Mesodermal cell (in vitro differentiated cells): Measurements from ENCODE around the gene KCNMB4. TPM values are rescaled to one million over a fixed set of nuclear protein-coding genes. Genes with fewer than 3 reads are reported as not detected.
A peak's percentile ranks its signal among the peaks of the same experiment; 100 is the strongest.

Source experiments
- H3K27ac ChIP-seq: 2 replicates; pipeline ENCODE4 v1.7.0; 2013; ENCODE audit warnings: mild to moderate bottlenecking, low read depth, low read length, moderate library complexity; ENCODE audit not compliant: severe bottlenecking
- H3K36me3 ChIP-seq: 2 replicates; pipeline ENCODE4 v1.7.1; 2013; ENCODE audit warnings: mild to moderate bottlenecking, low read length, moderate library complexity; ENCODE audit not compliant: control insufficient read depth, insufficient read depth
- H3K4me1 ChIP-seq: one replicate; pipeline ENCODE4 v1.7.1; 2013; ENCODE audit warnings: mild to moderate bottlenecking, low read length; ENCODE audit not compliant: insufficient read depth, control insufficient read depth, poor library complexity, severe bottlenecking
- H3K4me3 ChIP-seq: 2 replicates; pipeline ENCODE4 v1.7.0; 2013; ENCODE audit warnings: low read length, control low read depth, mild to moderate bottlenecking; ENCODE audit not compliant: insufficient read depth, poor library complexity, severe bottlenecking; ENCODE audit errors: extremely low read depth
- H3K9me3 ChIP-seq: 2 replicates; pipeline ENCODE4 v1.7.1; 2013; ENCODE audit warnings: mild to moderate bottlenecking, low read length, moderate library complexity; ENCODE audit not compliant: control insufficient read depth
- WGBS, 2 experiments: methylation state at CpG; one replicate each; pipeline ENCODE4 v1.1.5; 2013; ENCODE audit warnings: missing lambda C conversion rate in 2 of 2; ENCODE audit not compliant: insufficient coverage in 2 of 2; 5-methylcytosine and 5-hydroxymethylcytosine counted together
- polyA plus RNA-seq, 2 experiments: library from polyadenylated mRNA; stranded (reverse); fragments of 50-300 nt; gene quantifications; one replicate each; pipeline ENCODE4 v1.2.3, GENCODE V29; 2013

Gene KCNMB4, protein sequence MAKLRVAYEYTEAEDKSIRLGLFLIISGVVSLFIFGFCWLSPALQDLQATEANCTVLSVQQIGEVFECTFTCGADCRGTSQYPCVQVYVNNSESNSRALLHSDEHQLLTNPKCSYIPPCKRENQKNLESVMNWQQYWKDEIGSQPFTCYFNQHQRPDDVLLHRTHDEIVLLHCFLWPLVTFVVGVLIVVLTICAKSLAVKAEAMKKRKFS
- 13.9 TPM for polyA plus RNA-seq (2013, experiment 1 of 2)
- polyA plus RNA-seq (2013, experiment 2 of 2) = 13.7 TPM

DNA sequence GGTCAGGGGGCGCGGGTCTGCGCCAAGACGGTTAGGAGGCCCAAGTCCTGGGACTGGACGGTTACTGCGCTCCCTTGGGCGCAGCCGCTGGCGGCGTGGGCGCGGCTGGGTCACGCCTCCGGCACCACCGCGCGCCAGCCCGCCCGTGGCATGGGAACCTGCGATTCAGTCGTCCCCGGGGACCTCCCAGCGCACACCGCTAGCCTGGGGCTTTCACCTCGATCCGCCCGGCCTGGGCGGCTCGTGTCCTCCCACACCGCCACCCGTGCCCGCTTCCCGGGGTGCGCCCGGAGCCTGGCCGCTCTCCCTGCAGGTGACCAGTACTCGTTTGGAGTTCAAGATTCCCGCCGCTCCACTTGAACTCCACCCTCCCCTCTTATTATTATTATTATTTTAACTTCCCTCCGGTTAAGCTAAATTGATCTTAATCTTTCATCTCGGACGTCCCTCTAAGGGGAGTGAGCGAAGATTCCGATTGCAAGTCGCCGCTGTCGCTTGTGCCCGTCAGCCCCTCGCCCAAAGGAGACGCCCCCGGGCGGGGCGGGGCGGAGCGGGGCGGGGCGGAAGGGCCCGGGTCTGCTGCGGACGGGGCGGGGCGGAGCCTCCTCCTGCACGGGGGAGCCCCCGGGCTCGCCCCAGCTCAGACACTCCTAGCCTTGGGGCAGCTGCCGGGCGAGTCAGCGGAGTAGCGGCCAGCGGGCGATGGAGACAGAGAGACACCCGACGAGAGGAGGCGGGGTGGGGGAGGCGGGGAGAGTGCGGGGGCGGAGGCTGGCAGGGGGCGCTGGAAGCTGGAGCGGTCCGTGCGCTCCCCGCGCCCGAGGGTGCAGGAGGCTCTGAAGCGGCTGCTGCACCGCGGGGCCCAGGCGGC, at the start of gene KCNMB4:
TSS of gene KCNMB4 (plus strand) at position 643 of the 871 bp plus-strand sequence. CDS start 445 bp downstream, outside the sequence.
- WGBS, 2 experiments = 0% methylated on average over 60 to 64 of the region's 88 CpGs
- Histone ChIP-seq H3K27ac (peak within 1 kb of the TSS; percentile 69), H3K36me3 (no peaks in the 10 kb centered on the region), H3K9me3 (no peaks in the 10 kb centered on the region), H3K4me3 (peak within 1 kb of the TSS; percentile 57), H3K4me1 (peaks cover 5% of the 10 kb centered on the region)

- no peak overlapping the region for H3K27ac ChIP-seq
- H3K4me3 ChIP-seq = no peak overlapping the region
- 72 to 100% methylated on average over 2 to 3 of the region's 3 CpGs for WGBS, 2 experiments
- no peaks in the 10 kb centered on the region for H3K4me1 ChIP-seq
- H3K36me3 ChIP-seq = peaks cover 8% of the 10 kb centered on the region
- no peaks in the 10 kb centered on the region for H3K9me3 ChIP-seq
These were observed 48.3 kb upstream of the KCNMB4 start for GRCh38 chr12:70317781-70318180.

DNA sequence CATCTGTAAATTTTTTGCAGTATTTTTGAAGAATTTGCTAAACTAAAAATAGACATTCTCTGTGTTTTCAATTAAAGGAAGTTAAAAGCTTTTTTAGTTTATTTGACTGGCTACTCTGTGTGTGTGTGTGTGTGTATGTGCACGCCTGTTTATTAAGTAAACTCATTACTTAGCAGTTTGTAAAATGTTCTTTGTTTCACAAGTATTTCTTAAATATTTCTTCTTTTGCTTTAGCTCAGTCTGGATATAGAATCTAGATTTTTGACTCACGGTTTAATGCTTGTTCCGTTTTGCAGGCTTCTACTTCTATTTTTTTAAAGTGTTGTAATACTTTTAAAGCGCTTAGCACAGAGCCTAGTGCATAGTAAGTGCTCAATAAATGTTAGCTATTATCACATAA, 46.5 kb upstream of the KCNMB4 start:
- H3K4me1 ChIP-seq = no peaks in the 10 kb centered on the region
- H3K27ac ChIP-seq = no peak overlapping the region
- no peaks in the 10 kb centered on the region for H3K9me3 ChIP-seq
- peaks cover 21% of the 10 kb centered on the region for H3K36me3 ChIP-seq
- no CpG with 5 or more reads among the region's 4 CpGs for WGBS, 2 experiments
- H3K4me3 ChIP-seq = no peak overlapping the region

- 93 to 100% methylated on average over 1 to 2 of the region's 2 CpGs for WGBS, 2 experiments
- no peaks in the 10 kb centered on the region for H3K4me1 ChIP-seq
These were observed 44.9 kb upstream of the KCNMB4 start for GRCh38 chr12:70321191-70321590.

DNA sequence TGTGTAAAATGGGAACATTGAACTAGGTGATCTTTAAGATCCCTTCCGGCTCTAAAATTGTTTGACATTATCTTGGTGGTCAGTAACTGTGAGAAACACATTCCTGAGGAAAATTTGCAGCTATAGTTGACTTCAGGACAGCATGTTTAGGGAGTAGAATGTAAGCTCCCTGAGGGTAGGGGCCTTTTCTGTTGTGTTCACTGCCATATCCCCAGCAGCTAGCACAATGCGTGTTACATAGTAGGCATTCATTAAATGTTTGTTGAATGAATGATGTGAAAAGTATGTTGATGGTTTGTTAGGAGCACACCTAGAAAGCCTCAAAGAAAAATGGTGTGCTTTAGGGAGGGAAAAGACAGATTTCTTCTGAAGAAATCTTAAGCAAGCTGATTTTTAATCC, 38.5 kb upstream of the KCNMB4 start:
- no peaks in the 10 kb centered on the region for H3K9me3 ChIP-seq
- no peak overlapping the region for H3K4me3 ChIP-seq
- peaks cover 32% of the 10 kb centered on the region for H3K36me3 ChIP-seq
- no peaks in the 10 kb centered on the region for H3K4me1 ChIP-seq
- WGBS, 2 experiments = 100% methylated on average over 1 to 2 of the region's 2 CpGs
- H3K27ac ChIP-seq = no peak overlapping the region

More at GRCh38 chr12:70321191-70321590, 44.9 kb upstream of the KCNMB4 start:
- H3K9me3 ChIP-seq = no peaks in the 10 kb centered on the region
- H3K4me3 ChIP-seq = no peak overlapping the region
- H3K27ac ChIP-seq = no peak overlapping the region
- peaks cover 24% of the 10 kb centered on the region for H3K36me3 ChIP-seq

GRCh38 chr12:70329728-70330127, 36.4 kb upstream of the KCNMB4 start:
- Histone ChIP-seq H3K27ac (no peak overlapping the region), H3K36me3 (peaks cover 18% of the 10 kb centered on the region), H3K9me3 (no peaks in the 10 kb centered on the region), H3K4me3 (no peak overlapping the region), H3K4me1 (no peaks in the 10 kb centered on the region)
- WGBS, 2 experiments = no CpG with 5 or more reads among the region's 3 CpGs

GRCh38 chr12:70330158-70330557, 35.9 kb upstream of the KCNMB4 start:
- H3K4me3 ChIP-seq = no peak overlapping the region
- WGBS, 2 experiments = 92% methylated on average over 2 of the region's 2 CpGs; no CpG with 5 or more reads in 1 of the 2 experiments
- no peak overlapping the region for H3K27ac ChIP-seq
- no peaks in the 10 kb centered on the region for H3K4me1 ChIP-seq
- no peaks in the 10 kb centered on the region for H3K9me3 ChIP-seq
- H3K36me3 ChIP-seq = peaks cover 20% of the 10 kb centered on the region

DNA sequence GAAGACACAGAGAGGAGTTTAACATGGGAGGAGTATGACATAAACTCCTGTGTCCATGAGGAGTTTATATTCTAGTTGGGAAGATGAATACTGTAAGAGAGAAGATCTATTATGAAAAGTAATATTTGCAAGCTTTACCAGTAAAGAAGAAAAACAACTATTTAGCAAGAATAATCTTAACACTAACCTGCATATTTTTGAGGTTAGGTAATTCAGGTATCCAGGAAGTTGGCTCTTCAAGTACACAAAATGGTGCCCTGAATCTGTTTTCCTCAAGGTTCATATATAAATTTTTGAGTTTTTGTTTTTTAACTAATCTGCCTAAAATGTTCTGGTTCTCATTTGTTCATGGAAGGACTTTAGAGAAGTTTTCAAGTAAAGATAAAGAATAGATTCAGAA, 33.9 kb upstream of the KCNMB4 start:
- Histone ChIP-seq H3K4me1 (no peaks in the 10 kb centered on the region), H3K9me3 (no peaks in the 10 kb centered on the region), H3K27ac (no peak overlapping the region), H3K4me3 (no peak overlapping the region), H3K36me3 (peaks cover 28% of the 10 kb centered on the region)

GRCh38 chr12:70334742-70335141, 31.3 kb upstream of the KCNMB4 start:
- whole genome bisulfite sequencing, 2 experiments = 93 to 95% methylated on average over 5 to 6 of the region's 8 CpGs
- no peak overlapping the region for H3K27ac ChIP-seq
- no peaks in the 10 kb centered on the region for H3K4me1 ChIP-seq
- H3K9me3 ChIP-seq = no peaks in the 10 kb centered on the region
- H3K36me3 ChIP-seq = peaks cover 29% of the 10 kb centered on the region
- H3K4me3 ChIP-seq = no peak overlapping the region

DNA sequence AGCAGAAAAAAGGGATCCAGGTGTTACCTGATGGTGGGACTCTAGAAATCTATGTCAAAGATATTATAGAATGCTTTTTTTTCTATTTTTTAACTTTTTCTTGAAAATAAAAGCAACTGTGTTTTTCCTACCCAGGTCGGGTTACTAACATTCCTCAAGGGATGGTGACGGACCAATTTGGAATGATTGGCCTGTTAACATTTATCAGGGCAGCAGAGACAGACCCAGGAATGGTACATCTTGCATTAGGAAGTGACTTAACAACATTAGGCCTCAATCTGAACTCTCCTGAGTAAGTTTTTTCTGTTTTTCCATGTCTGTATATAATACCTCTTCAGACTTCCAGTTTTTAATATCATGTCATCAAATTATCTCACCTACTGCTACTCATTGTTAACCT, 27.6 kb upstream of the KCNMB4 start:
- WGBS, 2 experiments = 92 to 100% methylated on average over 1 to 2 of the region's 2 CpGs
- Histone ChIP-seq H3K4me3 (no peak overlapping the region), H3K4me1 (no peaks in the 10 kb centered on the region), H3K27ac (no peak overlapping the region), H3K36me3 (peaks cover 54% of the 10 kb centered on the region), H3K9me3 (no peaks in the 10 kb centered on the region)

DNA sequence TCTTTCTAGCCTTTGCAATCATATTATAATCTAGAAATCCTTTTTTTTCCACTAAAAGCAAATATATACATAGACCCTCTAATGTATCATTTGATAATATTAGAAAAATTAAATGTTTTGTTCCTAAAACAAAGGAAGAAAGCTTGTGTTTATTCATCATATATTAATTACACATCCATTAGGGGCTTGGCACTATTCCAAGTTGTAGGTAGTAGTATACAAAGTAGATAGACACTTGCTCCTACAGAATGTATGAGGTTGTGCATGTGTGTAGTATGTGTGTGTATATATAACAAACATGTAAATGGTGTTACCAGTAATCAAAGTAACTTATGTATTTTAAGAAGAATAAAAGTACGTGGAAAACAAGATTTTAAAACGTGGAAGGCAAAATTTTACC, 15.0 kb upstream of the KCNMB4 start:
- Histone ChIP-seq H3K4me3 (no peak overlapping the region), H3K36me3 (peaks cover 21% of the 10 kb centered on the region), H3K4me1 (no peaks in the 10 kb centered on the region), H3K9me3 (no peaks in the 10 kb centered on the region), H3K27ac (no peak overlapping the region)
- WGBS, 2 experiments = no CpG with 5 or more reads among the region's 2 CpGs
